HepG2 (cell line): ENCODE measurements around the gene SLC10A2. TPM values are rescaled to one million over a fixed set of nuclear protein-coding genes. Genes with fewer than 3 reads are reported as not detected.

Experiments used
- ATAC-seq: fragments of 200-7000 bp; cut with Tn5 transposase; 3 replicates; pipeline ENCODE4 v1.9.1; 2020; ENCODE audit warnings: mild to moderate bottlenecking, moderate library complexity
- BruUV-seq: library from RNA; stranded (reverse); fragments of 400-500 nt; replicated peaks from 2 replicates; lab custom pipeline; 2021; lab: Mats Ljungman, UMichigan
- CTCF ChIA-PET: fragments of 300-600 bp; formaldehyde crosslinking; extraction: SDS; loops from one replicate; lab custom pipeline; 2021; ENCODE audit warnings: low total read pairs, inconsistent platforms, low intra/inter-chr PET ratio; lab: Yijun Ruan, JAX
- POLR2A ChIA-PET: fragments of 350-600 bp; sonication (Branson Sonifier 250); formaldehyde crosslinking; loops from one replicate; lab custom pipeline; 2020; ENCODE audit warnings: antibody characterized with exemption, inconsistent platforms; lab: Yijun Ruan, JAX
- DNase-seq: peaks from one replicate; pipeline ENCODE4 v3.0.0-alpha.2; 2015; ENCODE audit warnings: low spot score
- FAIRE-seq: peaks from 3 replicates; lab custom pipeline; 2011; peaks lifted over from hg19 to GRCh38; lab: Jason Lieb, UNC
- H2AFZ ChIP-seq: one replicate; pipeline ENCODE4 v1.6.1; 2011; ENCODE audit warnings: low read length, inconsistent platforms
- H3K27ac ChIP-seq: fragments of 300-600 bp; 3 replicates; pipeline ENCODE4 v1.8.0; 2011; ENCODE audit warnings: mixed run types, mild to moderate bottlenecking, mixed read lengths, low read length, inconsistent platforms; ENCODE audit not compliant: insufficient read depth; ENCODE audit errors: extremely low read length
- H3K27me3 ChIP-seq, 2 experiments: fragments of 200-600 bp in 1 of 2; 2 replicates in 1 of 2; 3 replicates in 1 of 2; pipeline versions ENCODE4 v1.6.0 to v1.8.0; 2011; ENCODE audit warnings: low read length in 2 of 2, mild to moderate bottlenecking in 2 of 2, moderate library complexity in 2 of 2, inconsistent platforms in 1 of 2; ENCODE audit not compliant: insufficient read depth in 2 of 2, control insufficient read depth in 1 of 2
- H3K36me3 ChIP-seq, 2 experiments: fragments of 200-600 bp in 1 of 2; replicated peaks in 1 of 2; 2 replicates in 1 of 2; 3 replicates in 1 of 2; pipeline versions ENCODE4 v1.5.1 to v1.8.0; 2011; ENCODE audit warnings: low read length in 2 of 2, inconsistent platforms in 1 of 2; ENCODE audit not compliant: insufficient read depth in 2 of 2, control insufficient read depth in 1 of 2
- H3K4me1 ChIP-seq: 2 replicates; pipeline ENCODE4 v1.5.1; 2012; ENCODE audit warnings: low read length, inconsistent platforms; ENCODE audit not compliant: insufficient read depth
- H3K4me2 ChIP-seq: 2 replicates; pipeline ENCODE4 v1.6.0; 2011; ENCODE audit warnings: low read depth, low read length, inconsistent platforms
- H3K4me3 ChIP-seq, 3 experiments: fragments of 200-600 bp in 1 of 3; sonication (generic), shearing (Covaris generic) in 1 of 3; replicated peaks in 1 of 3; 2 replicates each; pipeline ENCODE4 v1.5.1; 2011 to 2016; ENCODE audit warnings: low read length in 3 of 3, inconsistent platforms in 2 of 3, low read depth in 2 of 3, mild to moderate bottlenecking in 2 of 3, control low read depth in 1 of 3, mixed read lengths in 1 of 3; ENCODE audit not compliant: insufficient read depth in 1 of 3
- H3K79me2 ChIP-seq: one replicate; pipeline ENCODE4 v1.6.1; 2011; ENCODE audit warnings: low read length, inconsistent platforms; ENCODE audit not compliant: insufficient read depth
- H3K9ac ChIP-seq: 2 replicates; pipeline ENCODE4 v1.6.0; 2011; ENCODE audit warnings: mild to moderate bottlenecking, low read depth, low read length, inconsistent platforms; ENCODE audit not compliant: insufficient read depth
- H3K9me3 ChIP-seq: 2 replicates; pipeline ENCODE4 v1.5.1; 2012; ENCODE audit warnings: mild to moderate bottlenecking, low read length
- H4K20me1 ChIP-seq: 2 replicates; pipeline ENCODE4 v1.6.0; 2011; ENCODE audit warnings: inconsistent platforms, mild to moderate bottlenecking, low read length, moderate library complexity; ENCODE audit not compliant: insufficient read depth
- FOSL2 ChIP-seq: sonication (generic); formaldehyde crosslinking; IDR thresholded peaks from 2 replicates; pipeline ENCODE4 v1.4.0; 2020; ENCODE audit warnings: missing genetic modification reagents
- GABPA ChIP-seq, 2 experiments: IDR thresholded peaks; 2 replicates each; pipeline ENCODE4 v1.6.1; 2011 to 2016; ENCODE audit warnings: low read depth in 2 of 2, low read length in 1 of 2, missing biosample characterization in 1 of 2, missing genetic modification characterization in 1 of 2
- HCFC1 ChIP-seq: fragments of 150-350 bp; IDR thresholded peaks from 2 replicates; pipeline ENCODE4 v1.6.1; 2014; ENCODE audit warnings: low read depth, low read length
- MATR3 ChIP-seq: sonication (generic); formaldehyde crosslinking; IDR thresholded peaks from 2 replicates; pipeline ENCODE4 v1.4.0; 2020; ENCODE audit warnings: missing genetic modification reagents
- NR2F2 ChIP-seq: IDR thresholded peaks from 2 replicates; pipeline ENCODE4 v1.6.1; 2012; ENCODE audit warnings: low read depth, inconsistent platforms, borderline replicate concordance
- SCMH1 ChIP-seq: sonication (generic); formaldehyde crosslinking; IDR thresholded peaks from 2 replicates; pipeline ENCODE4 v1.9.0; 2021; ENCODE audit warnings: missing genetic modification reagents, mild to moderate bottlenecking, borderline replicate concordance
- SRSF9 ChIP-seq: fragments of 200-400 bp; formaldehyde crosslinking; IDR thresholded peaks from 2 replicates; pipeline ENCODE4 v1.6.1; 2018; ENCODE audit warnings: borderline replicate concordance, mild to moderate bottlenecking, low read depth, low read length; ENCODE audit not compliant: insufficient read depth, poor library complexity, severe bottlenecking
- ZNF597 ChIP-seq: sonication (generic); formaldehyde crosslinking; IDR thresholded peaks from 2 replicates; pipeline ENCODE4 v1.5.0; 2020; ENCODE audit warnings: missing genetic modification reagents
- ZNF660 ChIP-seq: sonication (generic); formaldehyde crosslinking; IDR thresholded peaks from 2 replicates; pipeline ENCODE4 v1.5.1; 2020; ENCODE audit warnings: mild to moderate bottlenecking, low read depth, missing genetic modification reagents, borderline replicate concordance
- ZNF674 ChIP-seq: sonication (generic); formaldehyde crosslinking; IDR thresholded peaks from 2 replicates; pipeline ENCODE4 v1.5.0; 2020; ENCODE audit warnings: low read depth, mild to moderate bottlenecking, missing genetic modification reagents
- WGBS: methylation state at CpG from one replicate; pipeline ENCODE4 v1.1.6; 2017; ENCODE audit warnings: low lambda C conversion rate; 5-methylcytosine and 5-hydroxymethylcytosine counted together
- in situ Hi-C: cut with HindIII; loops from 2 replicates; pipeline ENCODE4 v1.10.0; 2017; ENCODE audit warnings: low pct_unique_long_range_greater_than_20kb; ENCODE audit not compliant: extremely low pct_ligation_motif_present
- intact Hi-C: fragments of 100-400 bp; cut with micrococcal nuclease; formaldehyde crosslinking; loops from one replicate; pipeline ENCODE4 v1.10.0; 2022; ENCODE audit not compliant: unreplicated experiment
- polyA plus RNA-seq, 8 experiments: library from polyadenylated mRNA; depleted of rRNA in 3 of 8; stranded (reverse) in 7 of 8; unstranded in 1 of 8; fragments of >200 nt; fragmentation: Illumina TruSeq in 4 of 8; extraction: Trizol in 4 of 8; gene quantifications; 2 replicates each; pipeline versions ENCODE4 v1.2.1 to v1.2.3, GENCODE V29; 2011 to 2016; ENCODE audit warnings: low read depth in 4 of 8, missing spikeins in 1 of 8, mixed read lengths in 1 of 8; ENCODE audit not compliant: insufficient read depth in 1 of 8
- total RNA-seq, 5 experiments: library from RNA; depleted of rRNA; stranded (reverse); fragments of >200 nt; fragmentation: Illumina TruSeq; extraction: Trizol; gene quantifications; 2 replicates each; pipeline ENCODE4 v1.2.3, GENCODE V29; 2016; ENCODE audit warnings: low read depth in 1 of 5

The SLC10A2 gene
- total and polyA plus RNA-seq, 2 of the 13 experiments (the other 11 are each of a cell fraction or from before 2014, with no cell fraction given): not detected

- no peaks in the 10 kb centered on the region for H4K20me1 ChIP-seq
- intact Hi-C loops (no loop called here), in situ Hi-C loops (no loop called here)
- H3K4me1 ChIP-seq: no peaks in the 10 kb centered on the region
- WGBS: 3% methylated on average over 1 of the region's 1 CpG
- no peaks in the 10 kb centered on the region for H3K79me2 ChIP-seq
- POLR2A ChIA-PET: no interaction called here
- BruUV-seq: no TSS peak
- DNase-seq (no peak), FAIRE-seq (no peak), ATAC-seq (no peak)
- no peak for TF ChIP-seq SCMH1 (CRISPR knock-in tag)
- no peak for TF ChIP-seq ZNF674
- TF ChIP-seq NR2F2: no peak
- TF ChIP-seq MATR3 (CRISPR knock-in tag): no peak
- TF ChIP-seq ZNF660 (CRISPR knock-in tag): no peak
- TF ChIP-seq FOSL2 (CRISPR knock-in tag): no peak
- no peak for TF ChIP-seq GABPA (IDR thresholded peaks at IDR 0.05; ENCODE audit: low read depth, low read length)
- TF ChIP-seq GABPA (CRISPR knock-in tag; IDR thresholded peaks at IDR 0.05; ENCODE audit: low read depth): no peak
- no peak for TF ChIP-seq HCFC1
- no peak for TF ChIP-seq SRSF9
- no peak for TF ChIP-seq ZNF597
- H3K36me3 ChIP-seq: no peaks in the 10 kb centered on the region
- H3K4me2 ChIP-seq: no peak overlapping the region
- CTCF ChIA-PET: no interaction called here
- H3K4me3 ChIP-seq: no peak overlapping the region
- H3K9me3 ChIP-seq: no peaks in the 10 kb centered on the region
- H3K27ac ChIP-seq: no peak overlapping the region
- no peak overlapping the region for H2AFZ ChIP-seq
- H3K27me3 ChIP-seq: no peaks in the 10 kb centered on the region
- H3K9ac ChIP-seq: no peak overlapping the region
These were observed 57.0 kb downstream of the SLC10A2 start for GRCh38 chr13:103009051-103009840.
